ENCODE results near the gene PCBD2. TPM values are rescaled to one million over a fixed set of nuclear protein-coding genes. Genes with fewer than 3 reads are reported as not detected.

PCBD2 gene
- total and polyA plus RNA-seq, 4 donors: 5.9 to 12.8 (median 10.3) TPM

- H3K4me1 ChIP-seq (ENCODE audit: control insufficient read depth in 4 of 4, insufficient read depth in 4 of 4, low read length in 3 of 4): peaks cover 0 to 11% (median 5%) of the 10 kb centered on the region in 4 donors
Observed at GRCh38 chr5:134878403-134878802, 26.5 kb upstream of the PCBD2 start.

More at GRCh38 chr5:134878403-134878802, 26.5 kb upstream of the PCBD2 start:
- 91% methylated on average over 3 of the region's 3 CpGs for WGBS
- no peak overlapping the region for H3K4me3 ChIP-seq (ENCODE audit: low read depth in 1 of 3, low read length in 3 of 3)
- no peaks in the 10 kb centered on the region for H3K36me3 ChIP-seq (ENCODE audit: control insufficient read depth in 4 of 4, insufficient read depth in 3 of 4, low read depth in 1 of 4, low read length in 3 of 4)
- H3K27me3 ChIP-seq (ENCODE audit: control insufficient read depth in 4 of 4, insufficient read depth in 4 of 4, low read length in 3 of 4): no peaks in the 10 kb centered on the region
- H3K9ac ChIP-seq (ENCODE audit: low read depth in 1 of 2, low read length in 2 of 2): no peak overlapping the region
- no peaks in the 10 kb centered on the region for H3K9me3 ChIP-seq (ENCODE audit: control insufficient read depth in 4 of 4, low read length in 3 of 4)
- no peak overlapping the region for H3K27ac ChIP-seq (ENCODE audit: low read depth in 1 of 2, low read length in 2 of 2)
- DNase-seq (ENCODE audit: low spot score): no peak
- TF ChIP-seq ATF3 (IDR thresholded peaks at IDR 0.05): no peak
- TF ChIP-seq FOXA1 (IDR thresholded peaks at IDR 0.05): no peak
- TF ChIP-seq FOXA2 (IDR thresholded peaks at IDR 0.05): no peak
- no peak for TF ChIP-seq ZBTB33 (IDR thresholded peaks at IDR 0.05)
- no peak for TF ChIP-seq HNF4G (IDR thresholded peaks at IDR 0.05)
- no peak for TF ChIP-seq HNF4A (conservative IDR thresholded peaks at IDR 0.05)
- TF ChIP-seq YY1 (IDR thresholded peaks at IDR 0.05): no peak
- TF ChIP-seq SP1 (IDR thresholded peaks at IDR 0.05): no peak
- TF ChIP-seq CTCF (IDR thresholded peaks at IDR 0.05; ENCODE audit: low read depth, low read length, missing input control): no peak
- no peak for TF ChIP-seq EGR1 (IDR thresholded peaks at IDR 0.05; ENCODE audit: low read depth in 2 of 2)
- no peak for TF ChIP-seq REST (IDR thresholded peaks at IDR 0.05)
- TF ChIP-seq RXRA (IDR thresholded peaks at IDR 0.05): no peak
- no peak for TF ChIP-seq NR2F2 (IDR thresholded peaks at IDR 0.05)
- no peak for TF ChIP-seq RAD21 (IDR thresholded peaks at IDR 0.05)
- no peak for TF ChIP-seq GABPA (IDR thresholded peaks at IDR 0.05 in 1 of 2, conservative IDR thresholded peaks at IDR 0.05 in 1 of 2)
- TF ChIP-seq MAX (IDR thresholded peaks at IDR 0.05): no peak
- TF ChIP-seq TAF1 (conservative IDR thresholded peaks at IDR 0.05): no peak
- TF ChIP-seq JUND (IDR thresholded peaks at IDR 0.05): no peak

Measured in liver (tissue), 9 donors.